Superior temporal gyrus (tissue), 1 donor: ENCODE results near the gene PTGDR2.
A peak's percentile ranks its signal among the peaks of the same experiment; 100 is the strongest.
"Not testable (repeated sequence)": the region's sequence is repeated elsewhere in the genome, so short reads cannot be mapped to it uniquely, and the experiment has no call there.

ENCODE experiments used
- DNase-seq: peaks from one replicate; pipeline ENCODE4 v3.0.0-alpha.2; 2016; ENCODE audit errors: extremely low spot score

The PTGDR2 gene

GRCh38 chr11:60842668-60843600, 12.8 kb downstream of the PTGDR2 start:
- peak; percentile 26 for DNase-seq

DNA sequence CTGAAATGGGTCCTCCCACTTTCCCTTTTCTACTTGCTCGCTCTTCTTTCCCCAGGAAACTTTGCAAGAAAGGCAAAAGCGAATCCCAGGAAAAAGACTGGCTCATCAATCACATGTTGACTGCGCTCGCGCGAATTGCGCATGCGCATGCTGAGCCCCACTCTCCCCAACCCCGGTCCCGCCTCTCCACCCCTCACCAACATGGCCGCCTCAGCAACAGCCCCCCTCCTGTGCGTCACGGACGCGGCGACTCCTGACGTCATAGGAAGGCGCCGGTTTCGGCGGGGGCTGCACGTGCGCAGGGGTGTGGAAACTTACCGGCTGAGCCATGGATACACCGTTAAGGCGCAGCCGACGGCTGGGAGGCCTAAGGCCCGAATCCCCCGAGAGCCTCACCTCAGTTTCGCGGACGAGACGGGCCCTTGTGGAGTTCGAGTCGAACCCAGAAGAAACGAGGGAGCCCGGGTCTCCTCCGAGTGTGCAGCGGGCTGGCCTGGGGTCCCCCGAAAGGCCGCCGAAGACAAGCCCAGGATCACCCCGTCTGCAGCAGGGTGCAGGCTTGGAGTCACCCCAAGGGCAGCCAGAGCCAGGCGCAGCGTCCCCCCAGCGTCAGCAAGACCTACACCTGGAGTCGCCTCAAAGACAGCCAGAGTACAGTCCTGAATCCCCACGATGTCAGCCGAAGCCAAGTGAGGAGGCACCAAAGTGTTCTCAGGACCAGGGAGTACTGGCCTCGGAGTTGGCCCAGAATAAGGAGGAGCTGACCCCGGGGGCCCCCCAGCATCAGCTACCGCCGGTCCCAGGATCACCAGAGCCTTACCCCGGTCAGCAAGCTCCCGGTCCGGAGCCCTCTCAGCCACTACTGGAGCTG, 13.7 kb downstream of the PTGDR2 start, which contains the start of gene CCDC86:
TSS of gene CCDC86 (plus strand) at position 317 of the 871 bp plus-strand sequence. CDS start at position 329, 12 bp downstream.
- peak; percentile 95 for DNase-seq

DNA sequence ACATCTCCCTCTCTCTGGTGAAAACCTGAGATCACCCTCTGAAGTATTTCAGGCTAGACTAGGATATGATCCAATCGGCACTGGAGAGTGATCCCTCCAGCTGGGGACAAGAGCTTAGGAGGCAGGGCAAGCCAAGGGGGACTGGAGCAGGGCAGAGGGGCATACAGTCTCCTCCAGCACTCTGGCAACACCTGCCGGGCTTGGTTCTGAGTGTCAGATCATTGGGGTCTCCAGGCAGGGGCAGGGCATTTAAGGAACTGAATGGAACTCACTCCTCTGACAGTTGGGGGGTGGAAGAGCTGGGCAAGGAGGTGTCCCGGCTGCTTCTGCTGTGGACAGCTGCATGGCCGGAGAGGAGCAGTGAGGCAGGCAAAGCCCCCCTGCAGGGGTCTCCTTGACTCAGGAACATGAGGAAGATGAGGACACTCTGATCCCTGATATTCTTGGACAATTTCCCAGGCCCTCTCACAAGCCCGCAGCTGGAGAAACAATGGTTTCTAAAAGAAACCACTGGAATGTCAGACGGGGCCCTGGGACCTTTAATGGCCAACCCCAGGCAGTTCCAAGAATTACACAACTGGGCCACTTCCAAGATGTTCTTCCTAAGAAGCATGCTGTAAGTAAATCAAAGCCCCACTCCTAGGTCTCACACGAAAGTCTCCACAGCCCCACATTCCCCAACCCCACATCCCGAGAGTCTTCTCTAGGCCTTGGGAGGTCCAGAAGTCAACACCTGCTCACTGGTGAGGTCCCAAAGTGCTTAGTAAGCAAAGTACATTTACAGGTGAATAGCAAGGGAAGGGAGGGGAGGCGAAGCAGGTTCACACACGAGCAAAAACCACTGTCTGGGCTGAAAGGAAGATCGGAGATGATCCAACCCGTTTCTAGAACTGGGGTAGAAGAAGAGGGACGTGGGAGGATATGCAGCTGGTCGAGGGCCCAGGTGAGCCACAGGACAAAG, 15.0 kb downstream of the PTGDR2 start:
- DNase-seq, result no peak

GRCh38 chr11:60838132-60838531, 17.6 kb downstream of the PTGDR2 start:
- DNase-seq, result no peak

- no peak for DNase-seq
Observed at GRCh38 chr11:60836866-60837515, 18.8 kb downstream of the PTGDR2 start.

DNA sequence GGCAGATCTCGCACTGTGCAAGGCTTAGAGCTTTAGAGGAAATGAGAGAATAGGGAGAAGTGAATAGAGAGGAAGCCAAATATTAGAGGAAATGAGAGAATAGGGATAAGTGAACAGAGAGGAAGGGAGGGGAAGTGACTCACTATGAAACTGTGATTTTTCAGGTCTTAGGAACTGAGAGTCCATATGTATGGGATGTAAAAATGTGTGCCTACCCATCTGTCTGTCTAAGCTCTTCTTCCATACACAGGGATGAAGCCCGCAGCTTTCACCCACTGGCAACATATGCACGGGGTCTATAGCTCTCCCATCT, 20.3 kb downstream of the PTGDR2 start:
- peak; percentile 17 for DNase-seq

DNA sequence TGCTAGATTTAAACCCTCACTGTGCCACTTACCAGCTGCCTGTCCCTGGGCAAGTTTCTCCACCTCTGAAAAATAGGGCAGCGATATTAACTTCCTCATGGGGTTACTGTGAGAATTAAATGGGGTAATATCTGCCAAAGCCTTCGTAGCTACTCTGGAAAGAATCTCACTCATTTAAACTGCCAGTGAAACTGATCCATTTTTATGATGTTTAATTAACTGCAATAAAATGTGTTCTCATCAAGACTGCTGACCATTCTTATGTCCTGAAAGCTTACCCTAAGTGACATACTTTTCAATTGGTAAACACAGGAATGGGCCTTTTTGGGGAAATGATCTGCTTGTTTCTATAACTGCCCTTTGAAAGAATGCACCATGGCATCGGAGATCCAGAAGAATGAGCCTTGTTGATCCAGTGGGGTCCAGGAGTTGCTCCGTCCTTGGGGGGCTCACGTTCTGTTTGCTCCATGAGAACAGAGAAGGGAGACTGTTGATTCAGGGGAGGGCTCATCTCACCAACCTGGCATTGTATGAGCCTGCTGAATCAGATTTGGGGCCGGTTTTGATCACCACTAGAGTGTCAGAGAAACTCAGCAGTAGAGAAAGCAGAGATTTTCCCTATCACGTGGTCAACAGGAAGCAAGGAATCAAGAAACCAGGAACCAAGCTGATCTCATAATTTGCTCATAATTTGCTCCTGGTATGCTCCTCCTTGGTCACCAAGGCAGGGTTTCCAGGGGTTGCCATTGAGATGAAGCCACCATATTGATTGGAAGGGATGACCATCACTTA, 20.8 kb downstream of the PTGDR2 start:
- no peak for DNase-seq

GRCh38 chr11:60831501-60832079, 24.2 kb downstream of the PTGDR2 start:
- DNase-seq, result no peak

GRCh38 chr11:60831143-60831500, 24.6 kb downstream of the PTGDR2 start:
- peak; percentile 94 for DNase-seq

- DNase-seq, result no peak
Observed at GRCh38 chr11:60830478-60831142, 25.1 kb downstream of the PTGDR2 start.

DNA sequence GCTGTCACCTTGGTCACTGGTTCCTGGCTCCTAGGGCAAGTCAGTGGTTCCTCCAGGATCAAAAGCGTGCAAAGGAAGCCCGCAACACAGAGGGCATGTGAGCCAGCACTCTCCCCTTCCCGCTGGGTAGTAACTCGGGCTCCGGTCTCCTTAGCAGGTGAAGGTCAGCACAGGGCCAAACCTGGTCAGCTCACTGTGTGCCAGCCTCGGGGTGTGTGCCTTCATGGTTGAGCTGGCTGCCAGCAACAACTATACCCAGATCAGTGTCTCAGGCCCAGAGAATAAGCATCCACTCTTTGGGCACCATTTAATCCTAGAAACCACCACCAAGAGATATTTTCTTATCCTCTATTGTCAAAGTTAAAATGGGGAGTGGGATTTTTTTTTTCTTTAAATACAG, 30.0 kb downstream of the PTGDR2 start:
- DNase-seq, result no peak

- DNase-seq, result no peak
Observed at GRCh38 chr11:60825118-60825517, 30.6 kb downstream of the PTGDR2 start.

GRCh38 chr11:60823745-60824306, 31.9 kb downstream of the PTGDR2 start:
- DNase-seq, result not testable (repeated sequence)

DNA sequence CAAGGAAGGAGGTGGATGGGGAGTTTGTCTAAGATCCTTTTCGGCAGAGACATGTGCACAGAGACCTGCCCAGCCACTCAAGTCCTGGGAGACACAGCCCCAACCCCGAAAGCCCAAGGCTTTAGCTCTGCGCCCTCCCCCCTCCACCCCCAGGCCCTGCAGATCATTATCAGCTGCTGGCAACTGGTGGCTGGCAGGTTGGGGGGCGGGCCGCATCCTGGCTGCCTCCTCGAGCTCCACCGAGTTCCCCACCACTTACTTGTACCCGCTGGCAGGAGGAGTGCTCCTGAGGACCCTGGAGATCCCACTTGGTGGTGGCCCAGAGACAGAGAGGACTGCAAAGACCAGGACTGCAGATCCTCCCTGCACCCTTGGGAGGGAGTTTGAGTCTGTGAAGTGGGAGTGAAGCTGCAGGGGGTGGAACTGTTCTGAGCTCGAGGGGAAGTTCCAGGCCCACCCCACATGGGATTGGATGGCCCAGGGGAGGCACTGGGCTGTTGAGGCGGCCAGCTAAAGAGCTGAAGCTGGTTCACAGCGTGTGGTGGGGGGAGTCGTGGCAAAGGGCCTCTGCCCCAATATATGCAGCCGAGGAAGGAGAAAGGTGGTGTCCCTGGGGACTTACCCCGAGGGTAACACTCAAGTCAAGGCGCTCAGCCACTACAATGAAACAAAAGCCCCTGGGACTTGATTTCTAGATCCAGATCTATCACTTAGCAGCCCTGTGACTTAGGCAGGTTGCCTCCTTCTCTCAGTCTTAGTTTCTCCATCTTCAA, 33.7 kb downstream of the PTGDR2 start:
- DNase-seq, result no peak

- DNase-seq, result no peak
Observed at GRCh38 chr11:60818057-60818456, 37.7 kb downstream of the PTGDR2 start.

DNA sequence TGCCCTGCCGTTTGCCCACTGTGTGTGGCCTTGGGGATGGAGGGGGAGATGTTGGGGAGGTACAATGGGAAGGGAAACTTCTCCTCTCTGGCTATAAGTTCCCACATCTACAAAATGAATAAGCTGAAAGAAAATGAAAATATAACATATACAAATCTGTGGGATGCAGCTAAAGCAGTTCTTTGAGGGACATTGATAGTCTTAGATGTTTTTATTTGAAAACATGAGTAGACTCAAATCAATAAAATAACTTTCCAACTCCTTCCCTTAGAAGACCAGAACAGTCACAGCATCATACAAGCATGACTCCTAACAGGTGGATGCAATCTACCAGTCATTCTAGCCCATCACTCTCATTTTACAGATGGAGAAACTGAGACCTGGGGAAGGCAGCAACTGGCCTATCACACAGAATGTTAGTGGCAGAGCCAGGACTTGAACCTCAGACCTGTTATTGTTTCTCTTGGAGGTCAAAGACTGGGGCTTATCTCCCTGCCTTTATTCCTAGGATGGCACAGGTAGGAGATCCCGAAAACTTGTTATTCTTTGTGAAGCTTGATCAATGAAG, 39.1 kb downstream of the PTGDR2 start:
- no peak for DNase-seq

DNA sequence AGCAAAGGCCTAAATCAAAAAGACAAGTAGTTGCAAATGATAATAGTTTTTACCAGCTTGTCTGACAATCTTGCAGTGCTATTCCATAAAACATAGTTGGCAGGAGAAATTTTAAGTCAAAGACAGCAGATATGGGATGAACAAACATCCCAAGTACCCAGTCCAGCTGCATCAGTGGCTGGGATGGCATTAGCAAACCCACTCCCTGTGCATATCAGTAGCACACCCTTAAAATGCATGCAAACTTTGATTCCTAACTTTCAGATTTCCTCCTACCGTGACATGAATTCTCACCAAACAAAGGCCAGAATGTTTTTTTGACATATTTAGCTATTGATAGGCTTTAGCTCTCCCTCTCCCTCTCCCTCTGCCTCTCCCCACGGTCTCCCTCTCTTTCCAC, 41.6 kb downstream of the PTGDR2 start:
- DNase-seq, result no peak

GRCh38 chr11:60813324-60813723, 42.4 kb downstream of the PTGDR2 start:
- DNase-seq, result no peak
